DOHH2 (cell line): ENCODE results near the gene EPHB1.

Experiments
- H3F3A ChIP-seq: fragments of 200-600 bp; sonication (generic), shearing (Covaris generic); 2 replicates; pipeline ENCODE4 v1.6.0; 2016; ENCODE audit warnings: antibody characterized with exemption, mild to moderate bottlenecking; ENCODE audit not compliant: control insufficient read depth, insufficient read depth
- H3K27ac ChIP-seq: fragments of 200-600 bp; sonication (generic); 2 replicates; pipeline ENCODE4 v1.5.1; 2014; ENCODE audit warnings: low read depth, mild to moderate bottlenecking, low read length, moderate library complexity
- H3K27me3 ChIP-seq: fragments of 200-600 bp; sonication (generic); 2 replicates; pipeline ENCODE4 v1.6.1; 2014; ENCODE audit warnings: mild to moderate bottlenecking, low read length, mixed read lengths; ENCODE audit not compliant: control insufficient read depth
- H3K36me3 ChIP-seq: fragments of 200-600 bp; sonication (generic); 2 replicates; pipeline ENCODE4 v1.6.1; 2014; ENCODE audit warnings: mild to moderate bottlenecking, low read length, moderate library complexity, mixed read lengths; ENCODE audit not compliant: control insufficient read depth
- H3K4me1 ChIP-seq: fragments of 200-600 bp; sonication (generic); 2 replicates; pipeline ENCODE4 v1.6.1; 2014; ENCODE audit warnings: mild to moderate bottlenecking, low read length, mixed read lengths; ENCODE audit not compliant: control insufficient read depth
- H3K4me2 ChIP-seq: fragments of 200-600 bp; sonication (generic); 2 replicates; pipeline ENCODE4 v1.6.0; 2014; ENCODE audit warnings: mild to moderate bottlenecking, low read length, moderate library complexity
- H3K4me3 ChIP-seq: fragments of 200-600 bp; sonication (generic); 2 replicates; pipeline ENCODE4 v1.5.1; 2014; ENCODE audit warnings: mild to moderate bottlenecking, low read length, mixed read lengths
- H3K79me2 ChIP-seq: fragments of 200-600 bp; sonication (generic); 2 replicates; pipeline ENCODE4 v1.6.1; 2014; ENCODE audit warnings: mild to moderate bottlenecking, low read length, mixed read lengths; ENCODE audit not compliant: control insufficient read depth
- H3K9me2 ChIP-seq: fragments of 200-600 bp; sonication (generic); replicated peaks from 2 replicates; pipeline ENCODE4 v1.6.1; 2014; ENCODE audit warnings: mild to moderate bottlenecking, low read length, mixed read lengths; ENCODE audit not compliant: control insufficient read depth
- H3K9me3 ChIP-seq: fragments of 200-600 bp; sonication (generic); 2 replicates; pipeline ENCODE4 v1.6.1; 2014; ENCODE audit warnings: antibody characterized with exemption, low read length, mixed read lengths; ENCODE audit not compliant: control insufficient read depth, insufficient read depth
- H4K20me1 ChIP-seq: fragments of 200-600 bp; sonication (generic); 2 replicates; pipeline ENCODE4 v1.6.0; 2014; ENCODE audit warnings: low read depth, mild to moderate bottlenecking, antibody characterized with exemption, low read length, moderate library complexity; ENCODE audit not compliant: control insufficient read depth, insufficient read depth
- CTCF ChIP-seq: fragments of 200-600 bp; sonication (generic); IDR thresholded peaks from one replicate; pipeline ENCODE4 v1.5.1; 2014; ENCODE audit warnings: antibody characterized with exemption, mild to moderate bottlenecking, low read depth, low read length; ENCODE audit not compliant: poor library complexity, severe bottlenecking
- EZH2phosphoT487 ChIP-seq: fragments of 200-600 bp; sonication (generic); IDR thresholded peaks from 2 replicates; pipeline ENCODE4 v1.6.1; 2017; ENCODE audit warnings: borderline replicate concordance, mild to moderate bottlenecking, antibody characterized with exemption, low read length, moderate library complexity, mixed read lengths

Gene EPHB1

DNA sequence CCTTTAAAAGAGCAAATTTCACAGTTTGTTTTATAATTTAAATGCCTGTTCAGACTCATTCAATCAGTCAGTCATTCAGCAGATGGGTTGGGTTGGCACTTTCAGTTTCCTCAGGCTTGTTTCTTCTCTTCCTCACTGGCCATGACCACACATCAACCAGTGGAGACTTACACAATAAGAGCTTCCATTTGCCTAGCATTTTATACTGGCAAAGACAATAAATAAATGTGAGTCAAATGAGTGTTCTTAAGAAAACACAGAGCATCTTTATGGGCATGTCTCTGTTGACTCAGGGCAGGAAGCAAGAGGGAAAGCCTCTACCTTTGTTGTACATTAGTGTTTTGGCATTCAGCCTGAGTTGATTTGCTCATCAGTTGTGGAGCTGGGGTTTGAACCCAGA lies 122.6 kb downstream of the EPHB1 start:
- H3K27me3 ChIP-seq, result no peaks in the 10 kb centered on the region
- H3K36me3 ChIP-seq, result no peaks in the 10 kb centered on the region
- no peak overlapping the region for H3K4me2 ChIP-seq
- H3K9me2 ChIP-seq, result no peaks in the 10 kb centered on the region
- no peaks in the 10 kb centered on the region for H3K9me3 ChIP-seq
- no peaks in the 10 kb centered on the region for H3F3A ChIP-seq
- H3K79me2 ChIP-seq, result no peaks in the 10 kb centered on the region
- H3K27ac ChIP-seq, result no peak overlapping the region
- H4K20me1 ChIP-seq, result no peaks in the 10 kb centered on the region
- no peak overlapping the region for H3K4me3 ChIP-seq
- H3K4me1 ChIP-seq, result no peaks in the 10 kb centered on the region
- TF ChIP-seq EZH2phosphoT487, result no peak
- TF ChIP-seq CTCF, result no peak

GRCh38 chr3:134918441-134918840 lies 123.4 kb downstream of the EPHB1 start:
- Histone ChIP-seq H3F3A (no peaks in the 10 kb centered on the region), H3K4me2 (no peak overlapping the region), H3K4me3 (no peak overlapping the region), H3K36me3 (no peaks in the 10 kb centered on the region), H3K79me2 (no peaks in the 10 kb centered on the region), H4K20me1 (no peaks in the 10 kb centered on the region), H3K9me3 (no peaks in the 10 kb centered on the region), H3K27me3 (no peaks in the 10 kb centered on the region), H3K27ac (no peak overlapping the region), H3K4me1 (no peaks in the 10 kb centered on the region), H3K9me2 (no peaks in the 10 kb centered on the region)
- TF ChIP-seq CTCF, result no peak
- TF ChIP-seq EZH2phosphoT487, result no peak

DNA sequence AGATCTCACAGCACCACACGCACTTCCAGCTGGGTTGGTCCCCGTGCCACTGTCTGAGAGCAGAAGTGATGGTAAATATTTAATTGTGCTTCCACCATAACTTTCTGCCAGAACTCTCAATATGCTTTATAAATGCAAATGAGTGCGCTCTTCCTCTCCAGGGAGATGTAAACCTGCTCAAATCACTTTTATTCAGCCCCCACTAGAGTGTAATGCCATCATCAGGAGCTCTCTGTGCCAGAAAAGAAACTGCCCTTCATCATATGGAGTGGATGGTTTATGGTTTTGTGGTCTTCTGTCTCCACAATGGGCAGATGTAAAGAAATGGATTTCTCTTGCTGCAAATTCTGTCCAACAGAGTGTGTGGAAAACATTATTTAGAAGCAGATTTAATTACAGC lies 127.0 kb downstream of the EPHB1 start:
- no peaks in the 10 kb centered on the region for H3K36me3 ChIP-seq
- H3K27me3 ChIP-seq, result no peaks in the 10 kb centered on the region
- H3K27ac ChIP-seq, result no peak overlapping the region
- no peaks in the 10 kb centered on the region for H3K9me2 ChIP-seq
- H3K9me3 ChIP-seq, result no peaks in the 10 kb centered on the region
- no peaks in the 10 kb centered on the region for H3F3A ChIP-seq
- H3K4me1 ChIP-seq, result no peaks in the 10 kb centered on the region
- H3K4me3 ChIP-seq, result no peak overlapping the region
- no peak for TF ChIP-seq EZH2phosphoT487
- TF ChIP-seq CTCF, result no peak
- no peak overlapping the region for H3K4me2 ChIP-seq
- H4K20me1 ChIP-seq, result no peaks in the 10 kb centered on the region
- H3K79me2 ChIP-seq, result no peaks in the 10 kb centered on the region

DNA sequence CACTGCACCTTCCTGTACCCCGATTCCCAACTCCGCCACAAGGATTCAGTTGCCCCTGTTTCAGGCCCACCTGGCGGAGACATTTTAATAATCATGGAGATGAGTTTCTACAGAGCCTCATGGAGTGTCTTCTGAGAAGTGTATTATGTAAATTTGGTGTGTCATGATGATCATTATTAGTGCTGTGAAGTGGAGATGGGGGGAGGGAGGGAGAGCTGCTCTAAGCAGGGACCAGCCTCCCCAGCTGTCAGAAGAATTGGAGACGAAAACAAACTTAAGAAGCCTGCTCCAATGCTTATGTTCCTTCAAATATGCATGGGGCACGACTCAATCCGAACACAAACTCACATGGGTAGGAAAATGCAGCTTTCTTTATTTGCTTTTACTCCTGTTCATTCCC lies 127.8 kb downstream of the EPHB1 start:
- Histone ChIP-seq H3K36me3 (no peaks in the 10 kb centered on the region), H3K27me3 (no peaks in the 10 kb centered on the region), H3K9me3 (no peaks in the 10 kb centered on the region), H3K4me1 (no peaks in the 10 kb centered on the region), H3K4me2 (no peak overlapping the region), H3F3A (no peaks in the 10 kb centered on the region), H3K79me2 (no peaks in the 10 kb centered on the region), H3K27ac (no peak overlapping the region), H3K4me3 (no peak overlapping the region), H3K9me2 (no peaks in the 10 kb centered on the region), H4K20me1 (no peaks in the 10 kb centered on the region)
- TF ChIP-seq EZH2phosphoT487, result no peak
- TF ChIP-seq CTCF, result no peak
